Activated CD4-positive, alpha-beta memory T cell treated with anti-CD3 and anti-CD28 coated beads for 36 hours (primary cell): ENCODE measurements around the gene SAMD4B. TPM values are rescaled to one million over a fixed set of nuclear protein-coding genes. Genes with fewer than 3 reads are reported as not detected.
A peak's percentile ranks its signal among the peaks of the same experiment; 100 is the strongest.

Experiments used
- CTCF ChIA-PET: fragments of 350-600 bp; sonication (Branson Sonifier 250); formaldehyde crosslinking; loops from one replicate; lab custom pipeline; 2021; ENCODE audit warnings: antibody characterized with exemption, inconsistent platforms; lab: Charles Lee
- POLR2A ChIA-PET: fragments of 350-600 bp; sonication (Branson Sonifier 250); formaldehyde crosslinking; loops from one replicate; lab custom pipeline; 2021; ENCODE audit warnings: antibody characterized with exemption; lab: Charles Lee
- DNase-seq: peaks from one replicate; pipeline ENCODE4 v3.0.0-alpha.2; 2020
- H3K27ac Mint-ChIP-seq: one replicate; pipeline ENCODE4 v1.8.0; 2021; ENCODE audit warnings: mixed read lengths
- H3K27me3 Mint-ChIP-seq: one replicate; pipeline ENCODE4 v1.8.0; 2021; ENCODE audit warnings: mixed read lengths
- H3K36me3 Mint-ChIP-seq: one replicate; pipeline ENCODE4 v1.8.0; 2021; ENCODE audit warnings: mixed read lengths
- H3K4me1 Mint-ChIP-seq: one replicate; pipeline ENCODE4 v1.8.0; 2021; ENCODE audit warnings: low read depth, mixed read lengths
- H3K4me3 Mint-ChIP-seq: one replicate; pipeline ENCODE4 v1.8.0; 2021; ENCODE audit warnings: mild to moderate bottlenecking, mixed read lengths
- H3K9me3 Mint-ChIP-seq: one replicate; pipeline ENCODE4 v1.8.0; 2021; ENCODE audit warnings: mixed read lengths
- intact Hi-C: fragments of 100-400 bp; cut with micrococcal nuclease; formaldehyde crosslinking; loops from one replicate; pipeline ENCODE4 v1.15.1; 2023
- total RNA-seq, 2 experiments: library from RNA; stranded (reverse); gene quantifications; one replicate each; pipeline ENCODE4 v1.2.3, GENCODE V29; 2021

The SAMD4B gene
- total RNA-seq, 2 experiments from 2014 or later, result 49.4 to 51.3 TPM

DNA sequence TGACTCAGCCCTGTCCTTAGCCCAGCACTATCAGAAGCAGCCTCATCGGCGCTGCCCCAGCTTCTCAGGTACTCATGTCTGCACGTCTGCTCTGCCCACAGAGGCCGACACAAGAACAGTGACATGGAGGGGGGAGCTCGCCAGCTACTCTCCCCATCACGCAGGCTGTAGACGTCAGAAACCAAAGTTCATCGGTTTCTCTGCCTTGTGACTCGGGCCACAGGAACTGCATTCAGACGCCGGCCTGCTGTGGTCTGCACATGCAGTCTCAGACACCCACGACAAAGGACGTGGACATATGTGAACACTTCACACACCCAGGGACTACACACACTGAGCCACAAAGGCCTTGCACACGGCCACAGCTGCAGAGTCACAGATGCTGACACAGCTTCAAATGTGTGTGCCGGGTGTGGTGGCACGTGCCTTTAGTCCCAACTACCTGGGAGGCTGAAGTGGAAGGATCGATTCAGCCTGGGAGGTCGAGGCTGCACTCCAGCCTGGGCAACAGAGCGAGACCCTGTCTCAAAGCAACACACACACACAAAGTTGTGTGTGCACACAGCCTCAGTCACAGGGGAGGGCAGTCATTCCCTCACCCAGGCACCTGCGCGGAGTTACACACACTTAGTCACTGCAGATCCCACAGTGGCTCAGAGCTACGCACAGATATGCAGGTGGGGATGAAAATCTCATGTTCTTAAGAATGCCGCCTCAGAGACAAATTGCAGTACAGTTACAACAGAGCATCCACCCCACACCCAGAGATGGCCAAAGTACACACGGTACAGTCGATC lies 59.5 kb downstream of the SAMD4B start:
- Mint-ChIP-seq H3K27me3 (no peaks in the 10 kb centered on the region), H3K9me3 (no peaks in the 10 kb centered on the region), H3K27ac (peak overlapping the region; percentile 94), H3K36me3 (peaks cover 8% of the 10 kb centered on the region), H3K4me3 (peak overlapping the region; percentile 78), H3K4me1 (peaks cover 68% of the 10 kb centered on the region)
- peak; percentile 94 for DNase-seq
- CTCF ChIA-PET, result interaction anchor here (0.7 to 7.6 kb wide), 7 partner anchors 10 to 131 kb away, joined by 3 to 219 read pairs (median 7); partner anchors contain the start of genes EID2B, MED29, PAF1 and PLEKHG2
- POLR2A ChIA-PET, result interaction anchor here (0.8 to 3.9 kb wide), 10 partner anchors 10 to 60 kb away, joined by 3 to 32 read pairs (median 4); partner anchors contain the start of genes MED29, PAF1, PLEKHG2 and RPS16
- intact Hi-C loops, result loop anchor here (1.0 to 5.0 kb wide), 3 partner anchors 29 to 1861 kb away; partner anchors contain the start of gene HNRNPUL1

DNA sequence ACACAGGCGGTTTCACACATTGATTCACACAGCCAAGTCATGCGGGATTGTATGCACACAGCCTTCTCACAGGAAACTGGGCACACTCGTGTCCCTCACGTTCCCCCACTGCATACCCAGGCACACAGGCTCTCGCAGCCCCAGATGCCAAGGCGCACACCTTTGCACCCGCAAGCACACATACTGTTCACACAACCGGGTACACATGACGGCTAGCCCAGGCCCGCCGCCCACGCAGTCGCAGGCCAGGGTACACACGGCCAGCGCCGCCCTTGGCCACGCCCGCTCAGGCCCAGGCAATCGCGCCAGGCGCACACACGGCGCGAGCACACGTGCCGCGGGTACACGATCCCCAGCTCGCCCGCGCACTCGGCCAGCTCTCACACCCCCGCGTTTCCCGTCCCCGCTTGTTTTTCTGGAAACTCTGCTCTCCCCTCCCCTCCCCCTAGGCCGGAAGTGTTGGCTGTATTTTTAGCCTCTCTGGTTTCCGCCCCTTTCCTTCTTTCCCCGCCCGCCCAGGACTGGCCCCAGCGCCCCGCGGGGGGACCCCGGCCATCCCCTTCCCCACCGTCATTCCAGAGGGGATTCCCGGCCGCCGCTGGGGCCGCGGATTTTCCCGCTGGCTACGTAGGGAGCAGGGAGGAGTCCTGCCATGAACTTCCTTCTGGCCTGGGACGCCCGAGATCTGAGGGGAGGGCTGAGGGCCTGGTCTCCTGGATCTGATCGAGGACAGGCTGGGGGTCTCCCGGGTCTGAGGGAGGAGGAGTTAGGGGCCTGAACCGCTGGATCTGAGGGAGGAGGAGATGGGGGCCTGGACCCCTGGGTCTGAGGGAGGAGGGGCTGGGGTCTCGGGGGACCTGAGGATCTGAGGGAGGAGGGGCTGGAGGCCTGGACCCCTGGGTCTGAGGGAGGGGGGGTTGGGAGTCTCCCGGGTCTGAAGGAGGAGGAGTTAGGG lies 60.4 kb downstream of the SAMD4B start:
- DNase-seq, result peak; percentile 94
- intact Hi-C loops, result loop anchor here (1.0 to 5.0 kb wide), 3 partner anchors 28 to 1860 kb away; partner anchors contain the start of gene HNRNPUL1
- Mint-ChIP-seq H3K27ac (peak overlapping the region; percentile 94), H3K4me1 (peaks cover 62% of the 10 kb centered on the region), H3K36me3 (peaks cover 16% of the 10 kb centered on the region), H3K27me3 (no peaks in the 10 kb centered on the region), H3K4me3 (peak overlapping the region; percentile 78), H3K9me3 (no peaks in the 10 kb centered on the region)
- ChIA-PET POLR2A (interaction anchor here (1.1 to 3.9 kb wide), 9 partner anchors 9 to 43 kb away, joined by 3 to 32 read pairs (median 15); partner anchors contain the start of genes MED29, PAF1, PLEKHG2 and RPS16), CTCF (interaction anchor here (1.0 to 7.6 kb wide), 3 partner anchors 9 to 33 kb away, joined by 3 to 219 read pairs (median 7); partner anchors contain the start of genes PLEKHG2 and RPS16)

DNA sequence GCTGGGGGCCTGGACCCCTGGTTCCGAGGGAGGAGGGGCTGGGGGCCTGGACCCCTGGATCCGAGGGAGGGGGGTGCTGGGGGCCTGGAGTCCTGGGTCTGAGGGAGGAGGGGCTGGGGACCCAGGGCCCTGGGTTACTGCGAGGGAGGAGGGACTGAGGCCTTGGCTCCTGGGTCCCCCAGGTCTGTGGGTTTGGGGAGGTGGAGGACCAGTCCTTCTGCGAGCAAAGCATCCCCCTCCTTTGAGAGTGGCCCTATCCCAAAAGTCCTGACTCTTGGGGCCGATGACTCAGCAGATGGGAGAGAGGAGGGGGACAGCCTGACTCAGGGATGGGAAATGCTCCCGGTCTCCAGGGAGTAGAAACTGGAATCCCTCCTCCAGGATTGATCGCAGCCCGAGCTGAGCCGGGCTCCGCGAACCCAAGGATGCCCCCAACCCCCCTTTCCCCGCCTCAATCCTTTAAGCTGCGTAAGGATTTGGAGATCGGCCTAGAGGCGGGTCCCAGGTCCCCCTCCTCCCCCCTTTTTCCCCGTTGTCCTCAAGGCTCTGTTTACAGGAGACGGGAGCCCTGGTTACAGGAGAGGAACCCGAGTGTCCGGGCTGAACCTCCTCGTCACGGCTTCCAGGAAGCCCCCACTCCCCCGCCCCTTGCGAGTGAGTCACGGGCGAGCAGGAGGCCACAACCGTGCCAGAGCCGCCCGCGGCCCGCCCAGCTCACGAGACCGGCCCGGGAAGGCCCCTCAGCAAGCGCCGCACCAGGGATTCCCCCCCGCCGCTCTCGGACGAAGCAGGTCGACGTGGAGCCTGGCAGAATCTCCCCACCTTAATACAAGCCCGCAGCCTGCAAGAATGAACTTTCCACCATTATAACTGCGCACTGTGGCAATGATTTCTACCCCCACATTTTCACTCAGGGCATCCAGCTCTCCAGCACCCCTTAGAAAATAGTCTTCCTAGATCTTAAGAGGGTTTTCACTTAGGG lies 61.4 kb downstream of the SAMD4B start:
- H3K27me3 Mint-ChIP-seq, result no peaks in the 10 kb centered on the region
- H3K9me3 Mint-ChIP-seq, result no peaks in the 10 kb centered on the region
- ChIA-PET POLR2A (interaction anchor here (1.0 to 3.9 kb wide), 6 partner anchors 8 to 42 kb away, joined by 4 to 28 read pairs (median 14); partner anchors contain the start of genes MED29, PAF1, PLEKHG2 and RPS16), CTCF (interaction anchor here (0.6 to 1.2 kb wide), 4 partner anchors 8 to 1013 kb away, joined by 3 to 5 read pairs (median 4); partner anchors contain the start of gene PLEKHG2)
- peaks cover 55% of the 10 kb centered on the region for H3K4me1 Mint-ChIP-seq
- peak; percentile 99 for DNase-seq
- H3K36me3 Mint-ChIP-seq, result peaks cover 26% of the 10 kb centered on the region
- H3K4me3 Mint-ChIP-seq, result peak overlapping the region; percentile 78
- intact Hi-C loops, result loop anchor here (5.0 kb wide), 2 partner anchors 551 to 1859 kb away; partner anchors contain the start of gene HNRNPUL1
- peak overlapping the region; percentile 94 for H3K27ac Mint-ChIP-seq

DNA sequence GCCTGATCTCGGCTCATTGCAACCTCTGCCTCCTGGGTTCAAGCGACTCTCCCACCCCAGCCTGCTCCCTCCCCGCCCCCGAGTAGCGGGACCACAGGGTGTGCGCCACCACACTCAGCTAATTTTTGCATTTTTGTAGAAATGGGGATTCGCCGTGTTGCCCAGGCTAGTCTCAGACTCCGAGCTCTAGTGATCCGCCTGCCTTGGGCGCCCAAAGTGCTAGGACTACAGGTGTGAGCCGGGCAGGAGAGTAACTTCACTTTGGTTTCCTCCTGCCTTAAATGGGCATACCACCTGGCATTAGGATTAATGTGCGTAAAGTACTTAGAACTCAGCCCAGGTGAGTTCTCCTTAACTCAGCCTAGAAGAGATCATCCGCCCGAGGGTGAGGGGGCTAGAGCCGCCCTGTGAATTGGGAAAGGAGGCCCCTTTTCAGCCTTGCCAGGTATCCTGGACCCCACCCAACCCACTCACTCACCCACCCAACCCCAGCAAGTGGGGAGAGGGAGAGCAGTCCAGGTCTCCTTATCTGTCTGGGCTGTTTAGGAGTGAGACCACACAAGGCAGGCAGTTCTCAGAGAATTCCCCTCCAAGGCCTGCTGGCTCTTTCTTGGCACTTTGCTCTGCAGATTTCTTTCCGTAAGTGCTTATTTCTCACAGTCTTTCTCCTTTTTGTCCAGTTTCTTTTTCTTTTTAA lies 63.2 kb downstream of the SAMD4B start:
- H3K27me3 Mint-ChIP-seq, result no peaks in the 10 kb centered on the region
- ChIA-PET POLR2A (interaction anchor here (2.3 to 3.9 kb wide), 2 partner anchors 30 kb away, joined by 22 read pairs; partner anchors contain the start of gene RPS16), CTCF (interaction anchor here (4.5 kb wide), 1 partner anchor 8 kb away, joined by 54 read pairs; no protein-coding TSS in a partner anchor)
- H3K36me3 Mint-ChIP-seq, result peaks cover 30% of the 10 kb centered on the region
- peaks cover 44% of the 10 kb centered on the region for H3K4me1 Mint-ChIP-seq
- H3K27ac Mint-ChIP-seq, result peak overlapping the region; percentile 94
- no peak for DNase-seq
- H3K4me3 Mint-ChIP-seq, result peak overlapping the region; percentile 85
- no peaks in the 10 kb centered on the region for H3K9me3 Mint-ChIP-seq
- intact Hi-C loops, result no loop called here

DNA sequence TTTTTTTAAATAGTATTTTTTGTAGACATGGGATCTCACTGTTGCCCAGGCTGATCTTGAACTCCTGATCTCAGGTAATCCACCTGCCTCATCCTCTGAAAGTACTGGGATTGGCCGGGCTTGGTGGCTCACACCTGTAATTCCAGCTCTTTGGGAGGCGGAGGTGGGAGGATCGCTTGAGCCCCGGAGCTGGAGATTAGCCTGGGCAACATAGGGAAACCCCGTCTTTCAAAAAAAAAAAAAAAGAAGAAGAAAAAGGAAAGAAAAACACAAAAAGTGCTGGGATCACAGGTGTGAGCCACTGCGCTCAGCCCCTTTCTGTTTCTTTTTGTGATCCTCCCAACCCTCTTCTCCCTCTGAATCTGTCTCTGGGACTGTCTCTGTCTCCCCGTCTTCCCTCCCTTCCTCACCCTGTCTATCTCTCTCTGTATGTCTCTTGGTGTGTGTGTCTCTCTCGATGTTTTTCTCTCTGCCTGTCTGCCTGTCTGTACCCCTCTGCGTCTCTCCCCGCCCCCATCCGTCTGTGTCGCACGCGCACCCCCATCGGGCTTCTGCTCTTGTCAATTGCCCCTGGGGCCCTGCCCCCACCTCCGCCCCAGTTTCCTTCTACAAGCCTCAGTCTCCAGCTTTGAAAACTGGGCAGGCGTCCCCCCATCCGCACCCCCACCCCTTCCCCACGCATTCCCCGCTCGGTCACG lies 63.9 kb downstream of the SAMD4B start:
- peak; percentile 90 for DNase-seq
- Mint-ChIP-seq H3K27me3 (no peaks in the 10 kb centered on the region), H3K4me1 (peaks cover 45% of the 10 kb centered on the region), H3K9me3 (no peaks in the 10 kb centered on the region), H3K36me3 (peaks cover 30% of the 10 kb centered on the region), H3K27ac (peak overlapping the region; percentile 94), H3K4me3 (peak overlapping the region; percentile 85)
- CTCF ChIA-PET, result interaction anchor here (0.7 to 4.5 kb wide), 3 partner anchors 8 to 30 kb away, joined by 4 to 54 read pairs (median 5); partner anchors contain the start of genes MED29, PAF1 and RPS16
- intact Hi-C loops, result no loop called here
- POLR2A ChIA-PET, result interaction anchor here (1.1 to 4.0 kb wide), 5 partner anchors 8 to 125 kb away, joined by 3 to 53 read pairs (median 22); partner anchors contain the start of genes MED29, PAF1 and RPS16

DNA sequence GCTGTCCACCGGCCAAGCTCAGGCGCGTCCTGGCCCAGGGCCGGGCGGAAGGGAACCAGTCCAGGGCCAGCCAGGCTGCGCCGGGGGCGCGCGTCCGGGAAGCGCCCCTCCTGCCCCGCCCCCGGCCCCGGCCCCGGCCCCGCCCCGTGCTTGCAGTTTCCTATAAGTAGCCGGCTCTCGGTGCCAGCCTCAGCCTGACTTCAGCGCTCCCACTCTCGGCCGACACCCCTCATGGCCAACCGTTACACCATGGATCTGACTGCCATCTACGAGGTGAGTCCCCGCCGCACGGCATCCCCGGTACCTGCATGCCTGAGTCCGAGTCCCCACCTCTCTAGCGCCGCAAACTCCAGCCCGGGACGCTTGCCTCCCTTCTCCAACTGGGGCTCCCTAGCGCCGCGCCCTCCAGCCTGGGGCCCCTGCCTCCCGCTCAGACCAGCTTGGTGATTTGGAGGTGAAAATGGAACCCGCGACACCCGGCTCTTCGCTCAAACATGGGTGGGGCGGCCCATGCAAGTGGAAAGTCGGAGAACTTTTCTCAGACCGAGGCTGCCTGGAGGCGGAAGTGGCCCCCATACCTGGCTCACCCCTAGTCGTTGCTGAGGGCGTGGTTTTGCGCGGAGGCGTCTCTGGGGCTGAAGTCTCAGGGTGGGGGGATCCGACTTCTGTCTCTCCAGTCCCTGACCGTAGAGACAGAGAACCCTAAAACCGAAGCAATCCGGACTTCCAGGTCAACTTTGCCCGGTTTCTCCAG lies 64.6 kb downstream of the SAMD4B start, which contains the start of gene ZFP36:
ZFP36 (plus strand) TSS at position 192 of the 754 bp plus-strand sequence; CDS start at position 250, 58 bp downstream.
- Mint-ChIP-seq H3K27ac (peak within 1 kb of the TSS; percentile 96), H3K4me1 (peaks cover 44% of the 10 kb centered on the region), H3K9me3 (no peaks in the 10 kb centered on the region), H3K36me3 (peaks cover 30% of the 10 kb centered on the region), H3K27me3 (no peaks in the 10 kb centered on the region), H3K4me3 (peak within 1 kb of the TSS; percentile 85)
- ChIA-PET POLR2A (interaction anchor here (1.1 to 4.0 kb wide), 5 partner anchors 9 to 124 kb away, joined by 3 to 53 read pairs (median 22); partner anchors contain the start of genes MED29, PAF1 and RPS16), CTCF (interaction anchor here (0.7 to 4.5 kb wide), 4 partner anchors 9 to 29 kb away, joined by 3 to 54 read pairs (median 4); partner anchors contain the start of genes MED29, PAF1 and RPS16)
- intact Hi-C loops, result no loop called here
- peak; percentile 93 for DNase-seq

DNA sequence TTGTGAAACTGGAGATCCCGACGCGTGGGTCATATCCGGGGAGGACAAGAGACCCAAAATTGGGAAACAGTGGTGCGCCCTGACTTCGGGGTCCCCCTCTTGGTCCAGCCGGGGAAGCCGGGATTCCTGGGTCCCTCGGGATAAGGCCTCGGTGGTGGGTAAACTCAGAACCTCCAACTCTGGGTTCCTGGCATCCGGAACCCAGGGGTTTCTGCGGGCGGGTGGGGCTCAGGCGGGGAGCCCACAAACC lies 65.1 kb downstream of the SAMD4B start:
- H3K4me3 Mint-ChIP-seq, result peak overlapping the region; percentile 85

DNA sequence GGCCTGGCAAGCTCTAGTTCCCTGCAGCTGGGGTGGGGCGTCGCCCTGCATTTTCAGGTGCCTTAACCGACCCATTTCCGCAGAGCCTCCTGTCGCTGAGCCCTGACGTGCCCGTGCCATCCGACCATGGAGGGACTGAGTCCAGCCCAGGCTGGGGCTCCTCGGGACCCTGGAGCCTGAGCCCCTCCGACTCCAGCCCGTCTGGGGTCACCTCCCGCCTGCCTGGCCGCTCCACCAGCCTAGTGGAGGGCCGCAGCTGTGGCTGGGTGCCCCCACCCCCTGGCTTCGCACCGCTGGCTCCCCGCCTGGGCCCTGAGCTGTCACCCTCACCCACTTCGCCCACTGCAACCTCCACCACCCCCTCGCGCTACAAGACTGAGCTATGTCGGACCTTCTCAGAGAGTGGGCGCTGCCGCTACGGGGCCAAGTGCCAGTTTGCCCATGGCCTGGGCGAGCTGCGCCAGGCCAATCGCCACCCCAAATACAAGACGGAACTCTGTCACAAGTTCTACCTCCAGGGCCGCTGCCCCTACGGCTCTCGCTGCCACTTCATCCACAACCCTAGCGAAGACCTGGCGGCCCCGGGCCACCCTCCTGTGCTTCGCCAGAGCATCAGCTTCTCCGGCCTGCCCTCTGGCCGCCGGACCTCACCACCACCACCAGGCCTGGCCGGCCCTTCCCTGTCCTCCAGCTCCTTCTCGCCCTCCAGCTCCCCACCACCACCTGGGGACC lies 65.6 kb downstream of the SAMD4B start:
- peaks cover 32% of the 10 kb centered on the region for H3K36me3 Mint-ChIP-seq
- CTCF ChIA-PET, result interaction anchor here (1.0 to 4.5 kb wide), 3 partner anchors 10 to 17 kb away, joined by 3 to 54 read pairs (median 3); partner anchors contain the start of genes MED29 and PAF1
- intact Hi-C loops, result no loop called here
- peaks cover 3% of the 10 kb centered on the region for H3K27me3 Mint-ChIP-seq
- peaks cover 38% of the 10 kb centered on the region for H3K4me1 Mint-ChIP-seq
- POLR2A ChIA-PET, result interaction anchor here (0.9 to 4.0 kb wide), 6 partner anchors 10 to 123 kb away, joined by 3 to 53 read pairs (median 16); partner anchors contain the start of genes MED29, PAF1 and RPS16
- DNase-seq, result peak; percentile 79
- no peaks in the 10 kb centered on the region for H3K9me3 Mint-ChIP-seq
- H3K27ac Mint-ChIP-seq, result peak overlapping the region; percentile 96
- H3K4me3 Mint-ChIP-seq, result peak overlapping the region; percentile 85

More for the DNA sequence above, 65.1 kb downstream of the SAMD4B start:
- no peak for DNase-seq
- H3K4me1 Mint-ChIP-seq, result peaks cover 39% of the 10 kb centered on the region
- peaks cover 33% of the 10 kb centered on the region for H3K36me3 Mint-ChIP-seq
- CTCF ChIA-PET, result interaction anchor here (1.0 to 4.5 kb wide), 3 partner anchors 9 to 16 kb away, joined by 3 to 54 read pairs (median 5); partner anchors contain the start of genes MED29 and PAF1
- no peaks in the 10 kb centered on the region for H3K9me3 Mint-ChIP-seq
- POLR2A ChIA-PET, result interaction anchor here (0.9 to 4.0 kb wide), 6 partner anchors 9 to 124 kb away, joined by 3 to 53 read pairs (median 16); partner anchors contain the start of genes MED29, PAF1 and RPS16
- intact Hi-C loops, result no loop called here
- peaks cover 3% of the 10 kb centered on the region for H3K27me3 Mint-ChIP-seq
- H3K27ac Mint-ChIP-seq, result peak overlapping the region; percentile 96
